B cell (primary cell): ENCODE results near the gene TNIK.

ENCODE experiments used
- CTCF ChIP-seq: fragments of 200-600 bp; IDR thresholded peaks from one replicate; pipeline ENCODE4 v1.8.0; 2022; ENCODE audit warnings: antibody characterized with exemption, mild to moderate bottlenecking
- EZH2 ChIP-seq: IDR thresholded peaks from 2 replicates; pipeline ENCODE4 v1.6.1; 2012; ENCODE audit warnings: borderline replicate concordance, low read depth, mild to moderate bottlenecking, moderate library complexity, low read length; ENCODE audit not compliant: insufficient read depth, poor library complexity, severe bottlenecking

- TF ChIP-seq CTCF (no peak), EZH2 (no peak)
These were observed 303.7 kb downstream of the TNIK start for GRCh38 chr3:171156401-171157010.
